Heart left ventricle (tissue), 16 donors: ENCODE measurements around the gene ANXA6. TPM values are rescaled to one million over a fixed set of nuclear protein-coding genes. Genes with fewer than 3 reads are reported as not detected.

Experiments used
- ATAC-seq, 4 donors: fragments of 200-7000 bp; cut with Tn5 transposase; one replicate each; pipeline ENCODE4 v1.9.1; 2020 to 2022; ENCODE audit warnings: moderate library complexity in 4 of 4, mild to moderate bottlenecking in 3 of 4, moderate number of reproducible peaks in 1 of 4
- DNase-seq, 5 donors: peaks; one replicate each; pipeline ENCODE4 v3.0.0-alpha.2; 2020
- H3K27ac ChIP-seq, 12 donors: fragments of 200-600 bp; sonication (generic) in 4 of 12; one replicate each; pipeline versions ENCODE4 v1.5.0 to v1.8.0; 2016 to 2022; ENCODE audit warnings: mild to moderate bottlenecking in 2 of 12
- H3K27me3 ChIP-seq, 9 donors: fragments of 200-600 bp; sonication (generic) in 2 of 9; one replicate each; pipeline versions ENCODE4 v1.5.1 to v1.8.0; 2016 to 2022; ENCODE audit warnings: mild to moderate bottlenecking in 3 of 9
- H3K36me3 ChIP-seq, 9 donors: fragments of 200-600 bp; sonication (generic) in 2 of 9; one replicate each; pipeline versions ENCODE4 v1.5.0 to v1.8.0; 2018 to 2022; ENCODE audit warnings: mild to moderate bottlenecking in 2 of 9
- H3K4me1 ChIP-seq, 12 donors: fragments of 200-600 bp; sonication (generic) in 4 of 12; one replicate each; pipeline versions ENCODE4 v1.5.0 to v1.8.0; 2016 to 2022; ENCODE audit warnings: mild to moderate bottlenecking in 3 of 12
- H3K4me3 ChIP-seq, 12 donors: fragments of 200-600 bp; sonication (generic) in 4 of 12; one replicate each; pipeline versions ENCODE4 v1.5.0 to v1.8.0; 2017 to 2022; ENCODE audit warnings: mild to moderate bottlenecking in 9 of 12, moderate library complexity in 4 of 12
- H3K9me3 ChIP-seq, 12 donors: fragments of 200-600 bp; sonication (generic) in 4 of 12; one replicate each; pipeline versions ENCODE4 v1.5.0 to v1.8.0; 2016 to 2022; ENCODE audit warnings: mild to moderate bottlenecking in 1 of 12
- POLR2A ChIP-seq, 2 donors: fragments of 450-650 bp; IDR thresholded peaks; one replicate each; pipeline ENCODE4 v1.6.1; 2017; ENCODE audit warnings: antibody characterized with exemption in 2 of 2, mild to moderate bottlenecking in 2 of 2, moderate library complexity in 2 of 2
- WGBS, 4 donors: extraction: QIAGEN DNeasy Blood & Tissue Kit in 2 of 4; methylation state at CpG; one replicate each; pipeline versions ENCODE4 v1.1.5 to v1.1.7; 2013 to 2018; 5-methylcytosine and 5-hydroxymethylcytosine counted together
- intact Hi-C, 10 donors: fragments of 100-400 bp; cut with DNase I; formaldehyde crosslinking; loops; one replicate each; pipeline versions ENCODE4 v1.11.1 to v1.14.2; 2022
- polyA plus RNA-seq, 2 donors: library from polyadenylated mRNA; stranded (reverse); fragments of 200-250 nt; gene quantifications; one replicate each; pipeline ENCODE4 v1.2.3, GENCODE V29; 2013
- total RNA-seq, 9 donors: library from RNA; depleted of rRNA in 2 of 9; stranded (reverse); fragments of >200 nt in 2 of 9; fragmentation: NEBNext Ultra II Directional in 3 of 9; extraction: Animal tissue kit (Norgen Biotek cat#: 25700) in 3 of 9; gene quantifications; one replicate each; pipeline versions ENCODE4 v1.1.0 to v1.2.4, GENCODE V29; 2016 to 2023
- TF ChIP-seq, protein P1 (sequence below), 12 donors: fragments of 200-600 bp; sonication (generic) in 4 of 12; IDR thresholded peaks; one replicate each; pipeline versions ENCODE4 v1.5.0 to v1.8.0; 2018 to 2022; ENCODE audit warnings: antibody characterized with exemption in 12 of 12, mild to moderate bottlenecking in 5 of 12
- donor health status: ischemic (EF 13 %, LVEDD 7.1; RV severe dilation, severe dysfunction).
- donor health status: healthy with polysubstance abuse.
- donor health status: DM: no; HTN: yes; CAD: no.
- donor health status: DM: no; HTN: no; CAD: no.
- donor health status: ischemic (EF 25% LVEDD 6.9; RV normal size, moderate dysfunction).
- donor health status: ischemic (EF 25% LVEDD 5.7; RV mildly dilated, moderate dysfunction).
- donor health status: healthy.
- donor health status: DM: yes; HTN: yes; CAD: no.
- donor health status: ischemic (EF 35%, LVEDD 5.7; RV mildly dilated, moderate dysfunction).
- donor health status: nonischemic (EF 11% LVEDD 7.7; RV severe dilation, severe dysfunction).
- donor health status: DM: yes; HTN: yes; CAD: no.
- donor health status: PGD.
- donor health status: ischemic (EF 29% LVEDD 5.4; RV normal size, mild dysfunction).
- donor health status: nonischemic (EF 23%, LVEDD 6.1; RV moderate dilation, normal function).

The ANXA6 gene
- total and polyA plus RNA-seq, 11 donors, result 171 to 287 (median 202) TPM

DNA sequence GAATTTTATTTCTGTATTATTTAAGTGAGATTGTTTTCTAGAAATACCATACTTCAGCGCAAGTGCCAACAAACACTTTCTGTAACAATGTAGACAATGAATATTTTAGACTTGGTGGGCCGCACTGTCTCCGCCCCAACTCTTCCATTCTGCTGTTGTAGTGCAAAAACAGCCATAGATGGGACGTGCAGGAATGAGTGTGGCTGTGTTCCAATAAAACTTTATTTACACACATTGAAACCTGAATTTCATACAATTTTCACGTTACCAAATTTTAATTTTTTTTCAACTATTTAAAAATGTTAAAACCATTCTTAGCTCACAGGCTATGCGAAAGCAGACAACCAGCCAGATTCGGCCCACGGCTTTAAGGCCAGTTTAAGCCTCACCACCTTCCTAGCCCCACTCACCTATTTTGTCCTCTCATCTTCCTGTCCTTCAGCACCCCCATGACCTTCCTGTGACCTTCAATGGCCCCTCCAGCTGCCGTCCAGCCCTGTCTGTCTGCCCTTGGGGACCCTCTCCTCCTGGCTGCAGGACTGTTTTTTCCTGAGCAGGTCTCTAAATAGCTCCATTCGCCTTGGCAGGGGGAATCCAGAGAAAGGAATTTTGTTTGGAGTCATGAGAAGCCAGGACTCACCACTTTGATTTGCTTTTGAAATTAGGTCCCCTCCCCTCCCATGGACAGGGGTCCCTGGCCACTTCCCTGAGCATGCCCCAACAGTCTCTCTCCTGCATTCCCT lies 11.2 kb upstream of the ANXA6 start:
- Histone ChIP-seq H3K36me3 (no peaks in the 10 kb centered on the region), H3K4me1 (peaks cover 0 to 20% (median 9%) of the 10 kb centered on the region in 12 donors), H3K27me3 (no peaks in the 10 kb centered on the region), H3K4me3 (no peak overlapping the region), H3K27ac (no peak overlapping the region), H3K9me3 (no peaks in the 10 kb centered on the region)
- 45 to 70% (median 64%) methylated on average over 10 of the region's 10 CpGs for WGBS, 4 donors
- DNase-seq (no peak), ATAC-seq (no peak)
- intact Hi-C loops, result loop anchor here in 6 of 10 donors (5.0 to 10.0 kb wide), 4 partner anchors 56 to 166 kb away; partner anchors contain the start of gene CCDC69 (in 1 of the 6)
- no peak for TF ChIP-seq POLR2A (IDR thresholded peaks at IDR 0.05)

DNA sequence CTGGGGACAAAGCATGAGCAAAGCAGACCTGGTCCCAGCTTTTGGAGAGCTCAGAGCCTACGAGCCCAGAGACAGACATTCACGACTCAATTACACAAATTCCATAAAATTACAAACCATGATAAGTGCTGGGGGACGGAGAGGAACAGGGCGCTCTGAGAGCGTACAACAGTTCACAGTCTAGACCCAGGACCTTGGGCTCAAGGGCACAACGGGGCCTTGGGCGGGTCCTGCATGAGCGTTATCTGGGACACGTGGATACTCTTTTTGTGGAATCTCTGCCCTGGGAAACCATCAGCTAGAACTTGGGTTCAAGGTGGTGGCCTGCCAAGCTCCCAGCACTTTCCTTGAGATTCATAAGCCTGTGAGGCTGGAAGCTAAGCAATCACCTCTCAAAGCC lies 9.4 kb upstream of the ANXA6 start:
- 66 to 79% (median 73%) methylated on average over 9 of the region's 9 CpGs for WGBS, 4 donors
- Histone ChIP-seq H3K36me3 (no peaks in the 10 kb centered on the region), H3K27ac (no peak overlapping the region), H3K9me3 (no peaks in the 10 kb centered on the region), H3K4me3 (no peak overlapping the region), H3K4me1 (peaks cover 0 to 20% (median 9%) of the 10 kb centered on the region in 12 donors), H3K27me3 (no peaks in the 10 kb centered on the region)
- no peak for ATAC-seq
- intact Hi-C loops, result loop anchor here in 6 of 10 donors (5.0 to 10.0 kb wide), 4 partner anchors 58 to 165 kb away; partner anchors contain the start of gene CCDC69 (in 1 of the 6)
- TF ChIP-seq, protein P1, sequence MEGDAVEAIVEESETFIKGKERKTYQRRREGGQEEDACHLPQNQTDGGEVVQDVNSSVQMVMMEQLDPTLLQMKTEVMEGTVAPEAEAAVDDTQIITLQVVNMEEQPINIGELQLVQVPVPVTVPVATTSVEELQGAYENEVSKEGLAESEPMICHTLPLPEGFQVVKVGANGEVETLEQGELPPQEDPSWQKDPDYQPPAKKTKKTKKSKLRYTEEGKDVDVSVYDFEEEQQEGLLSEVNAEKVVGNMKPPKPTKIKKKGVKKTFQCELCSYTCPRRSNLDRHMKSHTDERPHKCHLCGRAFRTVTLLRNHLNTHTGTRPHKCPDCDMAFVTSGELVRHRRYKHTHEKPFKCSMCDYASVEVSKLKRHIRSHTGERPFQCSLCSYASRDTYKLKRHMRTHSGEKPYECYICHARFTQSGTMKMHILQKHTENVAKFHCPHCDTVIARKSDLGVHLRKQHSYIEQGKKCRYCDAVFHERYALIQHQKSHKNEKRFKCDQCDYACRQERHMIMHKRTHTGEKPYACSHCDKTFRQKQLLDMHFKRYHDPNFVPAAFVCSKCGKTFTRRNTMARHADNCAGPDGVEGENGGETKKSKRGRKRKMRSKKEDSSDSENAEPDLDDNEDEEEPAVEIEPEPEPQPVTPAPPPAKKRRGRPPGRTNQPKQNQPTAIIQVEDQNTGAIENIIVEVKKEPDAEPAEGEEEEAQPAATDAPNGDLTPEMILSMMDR (IDR thresholded peaks at IDR 0.05), result no peak
- no peak for TF ChIP-seq POLR2A (IDR thresholded peaks at IDR 0.05)
- no peak for DNase-seq

DNA sequence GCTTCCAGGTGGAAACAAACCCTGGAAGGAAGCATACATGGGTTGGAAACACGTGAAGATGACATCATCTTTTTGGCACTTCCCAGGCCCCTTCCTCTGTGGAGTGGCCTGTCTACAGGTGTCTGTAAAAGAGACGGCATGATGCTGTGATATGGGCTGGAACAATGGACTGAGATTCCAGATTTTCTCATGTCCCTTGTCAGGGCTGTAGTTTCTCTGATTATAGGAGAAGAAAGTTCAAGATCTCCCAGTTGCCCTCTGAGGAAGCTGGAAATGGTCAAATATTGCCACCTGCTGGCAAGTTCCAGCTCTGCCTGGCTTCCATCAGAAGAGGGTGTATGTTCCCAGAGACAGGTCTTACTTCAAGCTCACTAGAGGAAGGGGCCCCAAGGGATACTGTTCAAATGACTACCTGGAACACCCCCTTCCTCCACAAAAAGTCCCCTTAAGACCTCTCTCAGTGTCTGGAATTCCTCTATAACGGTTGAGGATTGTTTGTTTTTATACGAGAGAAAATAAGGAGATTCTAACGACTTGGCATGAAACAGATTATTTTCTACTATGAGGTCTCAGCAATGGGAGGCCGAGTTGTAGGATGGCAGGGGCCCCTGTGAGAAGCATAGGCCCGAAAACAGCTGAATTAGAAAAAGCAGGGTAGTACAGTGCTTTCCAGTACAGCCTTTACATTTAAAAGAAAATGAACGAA lies 7.3 kb upstream of the ANXA6 start:
- Histone ChIP-seq H3K9me3 (no peaks in the 10 kb centered on the region), H3K4me3 (no peak overlapping the region), H3K27me3 (no peaks in the 10 kb centered on the region), H3K36me3 (no peaks in the 10 kb centered on the region), H3K4me1 (peaks cover 0 to 20% (median 9%) of the 10 kb centered on the region in 12 donors), H3K27ac (no peak overlapping the region)
- 31 to 38% (median 34%) methylated on average over 8 of the region's 8 CpGs for WGBS, 4 donors
- ATAC-seq (peak; percentile 87 to 92 (median 90)), DNase-seq (peak; percentile 60 to 76 (median 74))
- TF ChIP-seq, protein P1 (IDR thresholded peaks at IDR 0.05), result peak; percentile 85 to 96 (median 93)
- TF ChIP-seq POLR2A (IDR thresholded peaks at IDR 0.05), result no peak
- intact Hi-C loops, result loop anchor here (1.0 to 10.0 kb wide), 9 partner anchors 38 to 163 kb away; partner anchors contain the start of gene CCDC69 (in 1 of the 10)

DNA sequence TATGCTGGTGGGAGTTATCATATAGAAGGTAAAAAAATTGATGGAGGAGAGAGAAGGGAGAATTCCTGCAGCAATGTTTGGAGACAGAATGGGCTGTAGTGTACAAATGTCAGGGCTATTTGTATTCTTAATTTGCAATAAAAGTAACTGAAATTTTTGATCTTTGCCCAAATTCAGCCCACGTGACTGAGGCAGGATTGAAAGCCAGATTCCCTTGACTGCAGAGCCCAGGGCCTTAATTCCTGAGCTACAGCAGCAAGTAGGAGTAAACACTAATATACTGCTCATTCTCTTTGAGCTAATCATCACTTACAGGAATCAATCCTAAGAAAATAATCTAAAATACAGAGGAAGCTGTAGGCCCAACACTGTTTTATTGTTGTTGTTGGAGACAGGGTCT lies 5.2 kb upstream of the ANXA6 start:
- no peak for TF ChIP-seq POLR2A (IDR thresholded peaks at IDR 0.05)
- TF ChIP-seq, protein P1 (IDR thresholded peaks at IDR 0.05), result no peak
- ATAC-seq (no peak), DNase-seq (no peak)
- Histone ChIP-seq H3K4me1 (peaks cover 0 to 21% (median 14%) of the 10 kb centered on the region in 12 donors), H3K4me3 (no peak overlapping the region), H3K36me3 (no peaks in the 10 kb centered on the region), H3K9me3 (no peaks in the 10 kb centered on the region), H3K27ac (peak overlapping the region in 1 of 12 donors; percentile 6), H3K27me3 (no peaks in the 10 kb centered on the region)
- intact Hi-C loops, result loop anchor here in 6 of 10 donors (2.0 to 10.0 kb wide), 4 partner anchors 62 to 160 kb away; partner anchors contain the start of gene CCDC69 (in 1 of the 6)
- 71 to 92% (median 83%) methylated on average over 1 of the region's 1 CpG for WGBS, 4 donors
